Measurements from ENCODE around the gene DLL1. TPM values are rescaled to one million over a fixed set of nuclear protein-coding genes. Genes with fewer than 3 reads are reported as not detected.

Gene DLL1
- total RNA-seq, 3 donors from 2014 or later = 11.0 to 24.0 (median 16.5) TPM

- H3K4me1 ChIP-seq (ENCODE audit: low read depth) = no peaks in the 10 kb centered on the region
- ATAC-seq = no peak
- intact Hi-C loops (cut with DNase I, micrococcal nuclease) = no loop called here
- no peaks in the 10 kb centered on the region for H3K36me3 ChIP-seq (ENCODE audit: low read depth)
- H3K9me3 ChIP-seq = no peaks in the 10 kb centered on the region
- DNase-seq = no peak
- H3K4me3 ChIP-seq = no peak overlapping the region
- no peak for TF ChIP-seq CTCF (IDR thresholded peaks at IDR 0.05)
These were observed 36.3 kb downstream of the DLL1 start for GRCh38 chr6:170254315-170255213.

GRCh38 chr6:170253910-170254269 lies 37.0 kb downstream of the DLL1 start:
- Histone ChIP-seq H3K9me3 (no peaks in the 10 kb centered on the region), H3K4me3 (no peak overlapping the region), H3K36me3 (ENCODE audit: low read depth) (no peaks in the 10 kb centered on the region), H3K4me1 (ENCODE audit: low read depth) (no peaks in the 10 kb centered on the region)
- intact Hi-C loops (cut with DNase I, micrococcal nuclease) = no loop called here
- DNase-seq (no peak), ATAC-seq (no peak)
- no peak for TF ChIP-seq CTCF (IDR thresholded peaks at IDR 0.05)

- no peak for ATAC-seq
- TF ChIP-seq CTCF (IDR thresholded peaks at IDR 0.05) = no peak
- intact Hi-C loops (cut with DNase I, micrococcal nuclease) = no loop called here
- no peaks in the 10 kb centered on the region for H3K36me3 ChIP-seq (ENCODE audit: low read depth)
- no peaks in the 10 kb centered on the region for H3K9me3 ChIP-seq
- H3K4me3 ChIP-seq = no peak overlapping the region
- no peak for DNase-seq
- H3K4me1 ChIP-seq (ENCODE audit: low read depth) = no peaks in the 10 kb centered on the region
These were observed 37.5 kb downstream of the DLL1 start for GRCh38 chr6:170253226-170253909.

- Histone ChIP-seq H3K4me3 (no peak overlapping the region), H3K4me1 (ENCODE audit: low read depth) (no peaks in the 10 kb centered on the region), H3K36me3 (ENCODE audit: low read depth) (no peaks in the 10 kb centered on the region), H3K9me3 (no peaks in the 10 kb centered on the region)
- intact Hi-C loops (cut with DNase I, micrococcal nuclease) = no loop called here
- DNase-seq (no peak), ATAC-seq (no peak)
- TF ChIP-seq CTCF (IDR thresholded peaks at IDR 0.05) = no peak
These were observed 38.9 kb downstream of the DLL1 start for GRCh38 chr6:170251776-170252571.

- no peaks in the 10 kb centered on the region for H3K9me3 ChIP-seq
- no peak overlapping the region for H3K4me3 ChIP-seq
- TF ChIP-seq CTCF (IDR thresholded peaks at IDR 0.05) = no peak
- H3K4me1 ChIP-seq (ENCODE audit: low read depth) = no peaks in the 10 kb centered on the region
- no peak for ATAC-seq
- H3K36me3 ChIP-seq (ENCODE audit: low read depth) = no peaks in the 10 kb centered on the region
- intact Hi-C loops (cut with DNase I, micrococcal nuclease) = no loop called here
- DNase-seq = no peak
These were observed 39.7 kb downstream of the DLL1 start for GRCh38 chr6:170250981-170251775.

Data from mucosa of descending colon (tissue), 3 donors.